Activated naive CD4-positive, alpha-beta T cell treated with anti-CD3 and anti-CD28 coated beads, Interleukin-2, amount 50 U/mL, for 16 hours (primary cell): ENCODE data around the gene SH3BP2.
"Not testable (repeated sequence)": the region's sequence is repeated elsewhere in the genome, so short reads cannot be mapped to it uniquely, and the experiment has no call there.

ENCODE experiments used
- DNase-seq: peaks from one replicate; pipeline ENCODE4 v3.0.0-alpha.2; 2020

SH3BP2 gene

DNA sequence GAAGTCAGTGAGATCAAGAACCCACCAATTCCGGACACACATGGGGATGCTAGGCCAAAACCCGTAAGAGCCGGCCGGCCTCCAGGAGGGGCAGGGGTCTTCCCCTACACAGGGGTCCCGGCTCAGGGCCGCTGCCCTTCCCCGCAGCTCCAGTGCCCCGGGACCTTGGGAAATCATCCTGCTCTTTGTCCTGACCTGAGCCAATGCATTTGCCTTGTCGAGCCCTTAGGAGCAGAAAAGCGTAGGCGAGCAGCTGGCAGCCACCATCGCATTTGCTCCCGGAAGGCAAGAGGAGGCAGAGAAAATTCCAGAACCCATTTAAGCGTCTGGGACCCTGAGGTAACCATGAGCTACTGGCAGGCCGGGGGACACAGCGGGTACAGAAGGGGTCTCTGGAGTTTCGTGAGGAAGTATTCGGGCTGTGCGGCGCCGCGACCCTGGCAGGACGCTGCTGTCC is 29.3 kb upstream of the SH3BP2 start:
- DNase-seq: no peak

DNA sequence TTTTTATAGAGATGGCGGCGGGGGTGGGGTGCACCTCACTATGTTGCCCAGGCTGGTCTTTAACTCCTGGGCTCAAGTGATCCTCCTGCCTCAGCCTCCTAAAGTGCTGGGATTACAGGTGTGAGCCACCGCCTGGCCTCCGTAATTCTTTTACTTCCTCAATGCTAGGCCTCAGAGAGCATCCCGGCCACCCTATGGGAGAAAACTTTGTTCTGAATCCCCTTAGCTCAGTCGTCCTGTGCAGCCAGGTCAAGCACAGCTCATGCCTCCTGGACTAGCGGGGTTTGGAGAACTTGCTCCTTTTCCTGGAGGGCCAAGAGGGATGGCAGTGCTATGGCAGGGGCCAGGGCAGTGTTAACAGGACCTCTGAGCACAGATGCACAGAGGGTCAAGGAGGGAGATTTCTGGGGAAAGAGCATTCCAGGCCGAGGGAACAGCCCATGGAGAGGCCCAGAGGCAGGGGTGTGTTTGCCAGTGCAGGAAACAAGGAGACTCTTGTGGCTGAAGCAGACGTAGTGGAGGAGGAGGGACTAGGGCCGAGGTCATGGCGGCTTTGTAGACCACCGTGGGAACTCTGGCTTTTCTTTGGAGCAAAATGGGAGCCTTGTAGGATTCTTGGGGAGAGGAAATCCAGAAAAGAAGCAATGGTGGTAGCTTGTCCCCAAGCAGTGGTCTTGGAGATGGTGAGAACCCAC is 26.9 kb upstream of the SH3BP2 start:
- no peak for DNase-seq

DNA sequence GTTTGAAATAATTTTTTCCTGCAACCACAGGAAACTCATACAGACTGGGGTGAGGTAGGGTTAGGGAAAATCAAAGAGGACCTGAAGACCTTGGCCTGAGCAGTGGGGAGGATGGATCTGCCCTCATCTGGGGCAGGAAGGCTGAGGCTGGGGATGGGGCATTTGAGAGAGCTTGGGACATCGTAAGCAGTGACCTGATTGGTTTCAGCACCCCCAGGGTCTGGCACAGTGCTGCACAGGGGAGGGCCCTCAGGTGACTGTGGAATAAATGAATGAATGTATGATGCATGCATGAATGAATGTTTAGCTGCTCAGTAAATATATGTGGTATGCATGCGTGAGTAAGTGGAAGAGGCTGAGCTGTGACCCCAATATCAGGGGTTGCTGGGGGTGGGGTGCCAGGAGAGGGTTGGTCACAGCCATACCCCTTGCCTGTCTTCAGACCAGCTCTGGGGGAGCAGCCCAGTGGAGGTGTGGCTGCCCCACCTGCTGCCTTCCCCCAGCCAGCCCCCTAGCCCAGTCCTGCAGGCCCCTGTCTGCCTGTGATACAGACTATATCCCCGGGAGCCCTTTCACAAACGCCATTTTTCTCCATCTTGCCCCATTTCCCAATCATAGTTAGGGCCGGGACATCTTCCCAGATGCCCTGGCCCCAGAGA is 25.7 kb upstream of the SH3BP2 start:
- DNase-seq: no peak

DNA sequence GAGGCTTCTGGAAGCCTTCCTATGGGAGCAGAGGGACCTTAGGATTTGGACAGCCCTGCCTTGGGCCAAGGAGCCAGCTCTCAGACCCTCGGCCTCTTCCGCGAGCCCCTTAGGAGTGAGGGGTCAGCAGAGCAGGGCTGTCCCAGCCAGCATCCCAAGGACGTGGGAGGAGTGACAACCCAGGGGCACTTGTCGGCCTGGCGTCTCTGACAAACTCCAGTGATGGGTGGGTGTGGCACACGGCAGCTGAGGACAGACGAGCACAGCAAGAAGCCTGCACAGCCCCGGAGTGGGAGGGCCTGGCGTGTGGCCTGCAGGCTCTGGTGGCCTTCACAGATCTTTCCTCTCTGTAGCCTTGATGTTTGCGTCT is 25.2 kb upstream of the SH3BP2 start:
- no peak for DNase-seq

DNA sequence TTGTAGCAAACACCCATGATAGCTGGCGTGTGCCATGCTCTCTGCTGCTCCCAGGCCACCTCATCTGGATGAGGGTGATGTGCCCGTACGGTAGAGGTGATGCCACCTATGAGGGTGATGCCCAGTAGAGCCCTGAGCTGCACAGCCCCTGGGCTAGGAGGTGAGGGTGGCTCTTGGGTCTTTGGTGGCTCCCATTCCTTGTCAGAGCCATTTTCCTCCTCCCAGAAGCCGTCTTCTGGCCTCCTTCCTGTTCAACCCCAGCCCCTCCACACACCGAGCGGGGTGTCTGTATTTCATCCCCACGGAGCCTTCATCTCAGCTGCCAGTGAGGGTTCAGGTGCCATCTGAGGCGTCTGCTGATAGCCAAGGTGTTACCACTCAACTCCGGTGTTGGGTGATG is 24.8 kb upstream of the SH3BP2 start:
- no peak for DNase-seq

DNA sequence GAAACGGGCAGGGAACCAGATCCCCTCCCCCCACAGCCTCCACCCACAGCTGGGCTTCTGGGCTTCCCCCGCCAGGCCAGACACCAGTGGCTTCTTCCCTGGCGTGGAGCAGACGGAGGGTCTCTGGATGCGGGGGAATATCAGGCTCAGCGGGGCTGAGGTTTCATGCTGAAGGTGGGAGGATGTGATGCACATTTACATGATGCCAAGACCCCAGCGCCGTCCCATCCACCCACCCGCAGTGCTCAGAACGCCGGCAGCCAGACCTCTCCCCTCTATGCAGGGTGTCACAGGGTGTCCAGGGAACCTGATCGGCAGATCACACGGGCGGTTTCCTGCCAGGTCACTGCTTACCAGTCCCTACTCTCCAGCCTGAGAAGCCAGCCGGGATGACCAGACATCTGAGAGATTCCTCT is 24.0 kb upstream of the SH3BP2 start:
- no peak for DNase-seq

DNA sequence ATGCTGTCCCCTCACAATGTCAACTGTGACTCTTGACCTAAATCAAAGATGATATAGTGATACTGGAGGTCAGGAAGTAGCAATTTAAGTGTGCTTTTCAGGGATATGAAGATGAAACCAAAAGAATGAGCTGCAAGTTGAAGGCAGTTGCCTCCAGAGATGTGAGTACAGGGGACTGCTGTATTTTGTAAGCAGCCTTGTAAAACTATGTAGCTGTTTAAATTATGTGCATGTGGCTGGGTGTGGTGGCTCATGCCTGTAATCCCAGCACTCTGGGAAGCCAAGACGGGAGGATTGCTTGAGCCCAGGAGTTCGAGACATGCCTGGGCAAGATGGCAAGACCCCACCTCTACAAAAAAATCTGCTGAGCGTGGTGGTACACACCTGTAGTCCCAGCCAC is 21.6 kb upstream of the SH3BP2 start:
- no peak for DNase-seq

GRCh38 chr4:2780643-2781042 is 12.2 kb upstream of the SH3BP2 start:
- not testable (repeated sequence) for DNase-seq

GRCh38 chr4:2781911-2782310 is 11.0 kb upstream of the SH3BP2 start:
- DNase-seq: no peak

DNA sequence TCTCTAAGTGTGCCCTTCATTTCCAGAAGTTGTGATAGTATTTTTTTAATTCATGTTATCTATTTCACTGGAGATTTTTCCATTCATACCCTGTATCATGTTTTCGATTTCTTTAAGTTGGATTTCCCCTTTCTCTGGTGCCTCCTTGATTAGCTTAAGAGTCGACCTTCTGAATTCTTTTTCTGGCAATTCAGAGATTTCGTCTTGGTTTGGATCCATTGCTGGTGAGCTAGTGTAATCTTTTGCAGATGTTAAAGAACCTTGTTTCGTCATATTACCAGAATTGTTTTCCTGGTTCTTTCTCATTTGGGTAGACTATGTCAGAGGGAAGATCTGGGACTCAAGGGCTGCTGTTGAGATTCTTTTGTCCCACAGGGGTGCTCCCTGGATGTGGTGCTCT is 9.1 kb upstream of the SH3BP2 start:
- DNase-seq: no peak

DNA sequence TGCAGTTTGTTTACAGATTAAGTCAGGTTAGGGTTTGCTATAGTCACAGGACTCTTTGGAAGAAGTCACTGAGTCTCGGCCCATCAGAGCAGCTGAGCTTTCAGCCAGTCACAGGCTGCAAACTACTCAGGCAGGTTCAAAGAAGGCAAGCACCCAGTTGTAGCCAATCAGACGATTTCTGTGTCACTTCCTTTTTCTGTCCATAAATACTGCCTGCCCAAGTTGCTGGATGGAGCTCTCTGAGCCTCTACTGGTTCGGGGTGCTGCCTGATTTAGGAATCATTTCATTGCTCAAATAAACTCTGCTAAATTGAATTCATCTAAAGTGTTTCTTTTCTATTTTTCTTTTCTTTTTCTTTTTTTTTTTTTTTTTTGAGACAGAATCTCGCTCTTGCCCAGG is 7.3 kb upstream of the SH3BP2 start:
- DNase-seq: no peak

- peak; percentile 79 for DNase-seq
Observed at GRCh38 chr4:2786152-2786671, 6.7 kb upstream of the SH3BP2 start.

GRCh38 chr4:2786794-2787229 is 6.1 kb upstream of the SH3BP2 start:
- DNase-seq: no peak

- DNase-seq: peak; percentile 56
Observed at GRCh38 chr4:2787230-2788100, 5.4 kb upstream of the SH3BP2 start.

DNA sequence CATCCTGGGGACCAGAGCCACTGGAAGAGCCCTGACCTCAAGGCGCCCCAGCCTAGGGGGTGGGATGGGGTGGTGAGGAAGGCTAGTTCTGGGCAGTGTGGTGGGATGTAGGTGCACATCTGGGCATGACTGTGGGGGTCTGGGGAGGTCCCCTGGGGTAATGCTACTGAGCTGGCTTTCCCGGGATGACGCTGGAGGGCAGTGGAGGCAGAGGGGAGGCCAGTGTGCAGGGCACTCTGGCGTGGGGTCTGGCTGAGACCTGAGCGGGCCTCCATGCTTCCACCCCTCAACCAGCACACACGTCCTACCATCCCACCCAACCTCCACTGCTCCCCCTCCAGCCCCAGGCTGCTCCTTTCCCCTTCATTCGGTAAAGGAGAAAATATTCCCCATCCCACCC is 4.8 kb upstream of the SH3BP2 start:
- DNase-seq: no peak

DNA sequence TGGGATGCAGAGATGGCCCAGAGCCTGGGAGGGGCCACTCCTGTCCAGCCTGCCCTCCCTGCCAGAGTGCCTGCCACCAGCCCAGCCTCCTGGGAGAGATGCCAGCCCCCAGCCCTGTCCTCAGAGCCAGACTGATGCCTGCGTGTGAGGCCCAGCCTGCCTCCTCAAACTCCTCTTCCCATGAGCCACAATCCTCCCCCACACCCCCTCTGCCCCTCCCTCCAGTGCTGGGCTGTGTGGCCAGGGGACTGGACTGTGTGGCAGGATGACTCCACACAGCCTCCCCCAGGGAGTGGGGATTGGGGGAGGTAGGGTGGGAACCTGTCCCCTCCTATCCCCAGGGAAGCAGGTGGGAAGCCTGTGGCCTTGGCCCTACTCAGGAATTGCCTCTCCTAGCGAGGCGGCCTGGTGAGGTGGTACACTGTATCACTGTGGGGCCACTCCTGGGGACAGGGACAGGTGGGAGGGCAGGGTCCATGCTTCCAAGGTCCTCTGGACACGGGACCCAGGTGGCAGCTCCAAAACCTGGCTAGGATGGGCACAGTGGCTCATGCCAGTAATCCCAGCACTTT is 4.3 kb upstream of the SH3BP2 start:
- DNase-seq: no peak

DNA sequence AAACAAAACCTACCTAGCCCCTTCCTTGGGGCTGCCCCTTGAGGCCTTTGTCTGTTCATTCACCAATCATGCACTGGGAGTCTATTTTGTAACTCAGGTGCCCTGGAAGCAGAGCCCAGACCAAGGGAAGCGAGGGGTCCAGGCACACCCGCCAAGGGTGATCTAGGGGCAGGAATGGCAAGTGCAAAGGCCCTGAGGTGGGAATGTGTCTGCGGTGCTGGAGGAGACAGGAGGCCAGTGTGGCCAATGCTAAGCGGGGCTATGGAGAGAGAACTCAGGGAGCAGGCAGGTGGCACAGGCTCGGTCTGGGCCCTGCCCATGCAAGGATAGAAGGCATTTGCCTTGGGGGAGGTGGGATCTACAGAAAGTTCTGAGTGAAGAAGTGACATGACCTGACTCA is 3.5 kb upstream of the SH3BP2 start:
- no peak for DNase-seq

DNA sequence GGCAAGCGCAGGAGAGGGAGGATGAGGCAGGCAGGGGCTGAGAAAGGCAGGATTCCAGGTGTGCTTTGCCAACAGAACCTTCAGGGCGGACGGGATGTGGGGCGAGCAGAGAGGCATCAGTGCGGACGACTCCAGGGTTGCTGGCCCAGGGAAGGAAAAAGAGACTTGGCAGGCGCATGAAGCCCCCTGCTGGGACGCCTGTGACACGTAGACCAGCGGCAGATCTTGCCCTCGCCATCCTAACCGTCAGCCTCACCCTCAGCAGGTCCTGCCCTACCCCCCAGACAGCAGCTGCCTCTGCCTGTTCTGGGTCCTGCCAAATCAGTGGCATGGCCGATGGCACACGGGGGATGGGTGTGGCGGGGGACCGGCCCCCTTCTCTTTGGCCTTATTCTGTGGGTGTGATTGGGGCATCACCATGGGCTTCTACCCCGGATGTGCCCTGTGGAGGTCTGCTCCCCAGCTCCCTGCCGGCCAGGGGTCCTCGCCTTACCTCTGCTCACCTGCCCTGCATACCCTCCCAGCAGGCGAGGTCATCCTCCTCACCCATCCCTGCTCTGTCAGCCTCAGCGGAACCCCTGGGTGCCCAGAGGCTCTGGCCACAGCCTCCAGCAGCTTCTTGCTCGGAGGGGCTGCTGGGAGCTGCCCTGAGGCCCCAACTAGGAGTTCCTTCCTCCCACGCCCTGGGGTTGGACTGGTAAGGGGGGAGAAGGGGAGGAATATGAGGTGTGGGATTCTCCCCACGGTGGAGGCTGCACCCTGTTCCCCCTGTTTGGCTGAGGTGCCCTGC is 2.9 kb upstream of the SH3BP2 start:
- DNase-seq: no peak

- no peak for DNase-seq
Observed at GRCh38 chr4:2790583-2791517, 2.0 kb upstream of the SH3BP2 start.

- DNase-seq: no peak
Observed at GRCh38 chr4:2791518-2792395, 1.1 kb upstream of the SH3BP2 start.
